ENCODE data around the gene ARID3C.

- TF ChIP-seq CTCF (IDR thresholded peaks at IDR 0.05), result no peak
- TF ChIP-seq ZFX (IDR thresholded peaks at IDR 0.05; ENCODE audit: borderline replicate concordance), result no peak
These were observed 4.2 kb downstream of the ARID3C start for GRCh38 chr9:34624475-34625185.

Data from 22Rv1 (cell line).